HG03575 (cell line): Measurements from ENCODE around the gene RPL12.

Experiments used
- ATAC-seq: cut with Tn5 transposase; IDR thresholded peaks from one replicate; pipeline ENCODE4 v1.9.1; 2021; ENCODE audit not compliant: unreplicated experiment, insufficient number of reproducible peaks, low FRiP score; ENCODE audit errors: extremely low read depth

Gene RPL12

DNA sequence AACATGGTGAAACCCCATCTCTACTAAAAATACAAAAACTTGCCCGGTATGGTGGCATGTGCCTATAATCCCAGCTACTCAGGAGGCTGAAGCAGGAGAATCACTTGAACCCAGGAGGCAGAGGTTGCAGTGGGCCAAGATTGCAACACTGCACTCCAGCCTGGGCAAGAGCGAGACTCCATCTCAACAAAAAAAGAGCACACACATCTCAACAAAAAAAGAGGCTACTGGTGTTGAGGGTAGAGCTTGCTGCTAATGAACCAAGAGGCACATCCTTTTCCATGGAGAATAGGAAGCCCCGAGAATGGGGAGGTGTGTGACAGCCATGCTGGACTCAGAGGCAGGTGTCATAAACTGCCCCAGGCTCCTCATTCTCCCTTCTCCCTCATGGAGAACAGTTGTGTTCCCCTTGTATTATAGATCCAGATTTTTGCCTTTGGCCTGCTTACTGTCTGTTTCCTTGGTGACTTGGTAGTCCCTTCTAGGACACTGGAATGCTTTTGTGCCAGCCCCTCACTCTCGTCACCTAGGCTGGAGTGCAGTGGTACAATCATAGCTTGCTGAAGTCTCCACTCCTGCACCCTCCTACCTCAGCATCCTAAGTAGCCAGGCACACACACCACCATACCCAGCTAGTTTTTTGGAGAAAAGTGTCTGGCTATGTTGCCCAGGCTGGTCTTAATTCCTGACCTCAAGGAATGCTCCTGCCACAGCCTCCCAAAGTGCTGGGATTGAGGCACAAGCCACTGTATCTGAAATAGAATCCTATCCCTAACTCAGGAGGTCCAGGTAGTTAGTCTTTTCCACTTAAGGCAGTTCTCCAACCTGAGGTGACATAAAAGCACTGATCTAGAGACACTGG is 5.1 kb downstream of the RPL12 start:
- no peak for ATAC-seq

DNA sequence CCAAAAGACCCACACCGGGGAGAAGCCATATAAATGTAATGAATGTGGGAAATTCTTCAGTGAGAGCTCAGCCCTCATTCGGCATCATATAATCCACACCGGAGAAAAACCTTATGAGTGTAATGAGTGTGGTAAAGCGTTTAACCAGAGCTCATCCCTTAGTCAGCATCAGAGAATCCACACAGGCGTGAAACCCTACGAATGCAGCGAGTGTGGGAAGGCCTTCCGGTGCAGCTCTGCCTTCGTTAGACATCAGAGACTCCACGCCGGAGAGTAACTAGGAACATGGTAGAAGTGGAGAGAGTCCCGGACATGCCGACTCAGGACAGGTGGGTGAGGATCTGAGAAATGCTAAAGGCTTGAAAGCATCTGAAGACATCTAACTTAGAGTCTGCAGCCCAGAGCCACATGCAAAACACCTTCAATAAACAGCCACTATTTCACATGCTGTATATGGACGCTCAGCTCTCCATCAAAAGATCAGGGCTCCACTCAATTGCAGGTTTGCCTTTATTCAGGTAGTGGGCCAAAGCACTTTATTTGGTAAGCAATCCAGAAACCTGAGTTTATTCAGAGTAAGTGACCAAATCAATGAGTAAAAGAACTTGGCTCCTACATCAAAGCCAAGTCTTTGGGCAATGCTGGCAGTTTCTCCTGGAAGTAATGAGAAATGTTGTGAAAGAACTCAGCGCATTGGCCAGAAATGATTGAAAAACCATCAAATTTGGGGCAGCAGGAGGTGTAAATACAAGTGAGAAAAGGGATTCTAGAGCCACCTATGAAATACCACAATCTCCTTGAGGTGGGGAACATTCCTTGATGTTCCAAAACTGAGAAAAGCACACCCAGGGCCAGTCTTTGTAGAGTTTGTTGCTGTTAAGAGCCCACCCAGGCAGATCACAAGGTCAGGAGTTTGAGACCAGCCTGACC is 6.0 kb downstream of the RPL12 start:
- ATAC-seq, result no peak

DNA sequence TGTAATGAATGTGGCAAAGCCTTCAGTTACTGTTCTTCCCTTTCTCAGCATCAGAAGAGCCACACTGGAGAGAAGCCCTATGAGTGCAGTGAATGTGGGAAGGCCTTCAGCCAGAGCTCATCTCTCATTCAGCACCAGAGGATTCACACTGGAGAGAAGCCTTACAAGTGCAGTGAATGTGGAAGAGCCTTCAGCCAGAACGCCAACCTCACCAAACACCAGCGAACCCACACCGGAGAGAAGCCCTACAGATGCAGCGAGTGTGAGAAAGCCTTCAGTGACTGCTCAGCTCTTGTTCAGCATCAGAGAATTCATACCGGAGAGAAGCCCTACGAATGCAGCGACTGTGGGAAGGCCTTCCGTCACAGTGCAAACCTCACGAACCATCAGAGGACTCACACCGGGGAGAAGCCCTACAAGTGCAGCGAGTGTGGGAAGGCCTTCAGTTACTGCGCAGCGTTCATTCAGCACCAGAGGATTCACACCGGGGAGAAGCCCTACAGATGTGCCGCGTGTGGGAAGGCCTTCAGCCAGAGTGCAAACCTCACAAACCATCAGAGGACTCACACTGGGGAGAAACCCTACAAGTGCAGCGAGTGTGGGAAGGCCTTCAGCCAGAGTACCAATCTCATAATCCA is 6.8 kb downstream of the RPL12 start:
- ATAC-seq, result no peak

DNA sequence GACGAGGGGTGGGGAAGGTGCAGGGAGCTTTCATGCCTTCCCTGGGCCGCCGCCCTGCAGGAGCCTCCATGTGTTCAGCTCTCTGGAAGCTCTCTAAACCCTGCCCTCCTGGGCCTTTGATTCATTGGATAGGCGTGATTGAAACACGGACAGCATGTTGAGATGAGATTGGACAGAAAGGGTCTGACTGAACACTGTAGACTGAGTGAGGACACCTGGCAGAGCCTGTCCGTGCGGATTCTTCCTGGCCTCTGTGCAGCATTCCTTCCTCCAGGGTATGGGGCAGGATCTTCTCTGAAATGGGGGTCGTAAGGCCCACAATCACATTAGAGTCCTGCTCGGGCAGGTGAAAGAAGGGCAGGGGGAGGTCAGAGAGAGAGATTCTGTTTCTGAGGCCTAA is 12.8 kb downstream of the RPL12 start:
- no peak for ATAC-seq

DNA sequence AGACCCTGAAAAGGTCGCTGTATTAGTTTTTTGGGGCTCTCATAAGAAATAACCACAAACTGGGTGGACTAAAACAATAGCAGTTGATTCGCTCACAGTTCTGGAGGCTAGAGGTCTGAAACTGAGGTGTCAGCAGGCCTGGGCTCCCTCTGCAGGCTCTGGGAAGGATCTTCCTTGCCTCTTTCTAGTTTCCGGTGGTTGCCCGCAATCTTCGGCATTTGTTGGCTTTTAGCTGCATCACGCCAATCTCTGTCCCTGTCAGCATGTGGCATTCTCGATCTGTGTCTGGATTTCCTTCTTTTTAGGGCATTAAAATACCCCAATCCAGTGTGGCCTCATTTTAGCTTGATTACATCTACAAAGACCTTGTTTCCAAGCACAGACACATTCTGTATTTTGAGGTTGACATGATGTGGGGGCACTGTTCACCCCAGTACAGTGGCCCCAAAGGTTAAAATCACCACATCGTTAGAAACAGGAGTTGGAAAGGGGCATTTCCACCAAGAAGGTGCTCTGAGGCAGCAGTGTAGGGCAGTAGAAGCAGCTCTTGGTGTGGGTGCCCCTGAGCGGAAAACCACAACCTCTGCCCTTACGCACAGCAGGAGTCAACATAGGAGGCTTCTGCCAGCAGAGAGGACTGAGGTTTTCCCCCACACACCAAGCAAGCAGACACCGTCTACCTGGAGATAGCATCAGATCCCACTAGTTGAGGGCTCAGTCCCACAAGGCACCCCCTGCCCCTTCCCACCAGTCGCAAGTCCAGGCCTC is 13.5 kb downstream of the RPL12 start:
- ATAC-seq, result no peak

DNA sequence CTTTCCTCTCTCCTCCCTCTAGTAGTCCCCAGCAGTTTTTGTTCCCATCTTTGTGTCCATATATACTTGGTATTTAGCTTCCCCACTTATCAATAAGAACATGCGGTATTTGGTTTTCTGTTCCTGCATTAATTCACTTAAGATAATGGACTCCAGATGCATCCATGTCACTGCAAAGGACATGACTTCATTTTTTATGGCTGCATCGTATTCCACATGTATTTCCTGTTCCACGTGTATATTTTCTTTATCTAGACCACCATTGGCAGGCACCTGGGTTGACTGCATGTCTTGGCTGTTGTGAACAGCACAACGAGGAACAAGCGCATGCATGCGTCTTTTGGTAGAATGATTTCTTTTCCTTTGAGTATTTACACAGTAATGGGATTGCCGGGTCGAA is 20.8 kb downstream of the RPL12 start:
- ATAC-seq, result no peak

DNA sequence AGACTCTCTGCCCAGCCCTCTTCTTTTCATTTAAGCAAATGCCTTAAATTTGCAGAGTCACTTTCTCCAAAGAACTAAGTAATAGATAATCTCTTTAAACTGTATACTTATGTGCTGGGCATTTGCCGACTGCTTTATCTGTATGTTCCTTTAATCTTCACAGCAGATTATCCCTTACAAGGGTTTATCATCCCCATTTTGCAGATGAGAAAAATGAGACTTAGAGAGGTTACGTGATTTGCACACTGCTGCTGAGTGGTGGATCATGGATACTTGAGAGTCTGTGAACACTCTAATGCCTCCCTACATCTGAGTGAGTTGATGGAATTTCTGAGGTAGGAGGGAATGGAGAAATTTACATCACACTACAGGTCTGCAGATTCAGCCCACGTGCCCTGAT is 22.9 kb downstream of the RPL12 start:
- no peak for ATAC-seq

DNA sequence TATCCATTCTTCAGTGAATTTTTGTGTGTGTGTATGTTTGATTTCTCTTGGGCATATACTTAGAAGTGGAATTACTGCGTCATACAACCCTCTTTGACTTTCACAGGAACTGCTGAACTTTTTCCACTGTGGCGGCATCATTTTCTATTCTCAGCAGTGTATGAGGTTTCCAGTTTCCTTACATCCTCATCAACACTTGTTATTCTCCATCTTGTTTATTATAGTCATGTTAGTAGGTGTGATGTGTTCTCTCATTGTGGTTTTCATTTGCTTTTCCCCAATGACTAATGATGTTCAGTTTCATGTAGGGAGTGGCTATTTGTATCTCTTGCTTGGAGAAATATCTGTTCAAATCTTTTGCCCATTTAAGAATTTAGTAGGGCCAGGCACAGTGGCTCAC is 24.4 kb downstream of the RPL12 start:
- ATAC-seq, result no peak

DNA sequence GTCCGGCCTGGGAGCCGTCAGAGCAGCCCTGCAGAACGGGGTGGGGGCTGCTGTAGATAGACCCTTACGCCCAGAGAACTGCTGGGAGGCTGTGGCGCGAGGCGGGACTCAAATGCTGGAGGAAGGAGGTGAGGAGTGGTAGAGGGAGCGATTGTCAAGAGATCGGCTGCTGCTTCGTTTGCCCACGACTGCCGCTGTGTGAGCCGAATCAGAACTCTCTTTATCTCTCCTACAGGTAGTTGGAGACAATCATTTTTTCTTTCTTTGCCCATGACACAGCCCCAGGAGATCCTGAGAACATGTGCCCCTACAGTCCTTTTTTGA is 26.6 kb downstream of the RPL12 start:
- ATAC-seq, result no peak

DNA sequence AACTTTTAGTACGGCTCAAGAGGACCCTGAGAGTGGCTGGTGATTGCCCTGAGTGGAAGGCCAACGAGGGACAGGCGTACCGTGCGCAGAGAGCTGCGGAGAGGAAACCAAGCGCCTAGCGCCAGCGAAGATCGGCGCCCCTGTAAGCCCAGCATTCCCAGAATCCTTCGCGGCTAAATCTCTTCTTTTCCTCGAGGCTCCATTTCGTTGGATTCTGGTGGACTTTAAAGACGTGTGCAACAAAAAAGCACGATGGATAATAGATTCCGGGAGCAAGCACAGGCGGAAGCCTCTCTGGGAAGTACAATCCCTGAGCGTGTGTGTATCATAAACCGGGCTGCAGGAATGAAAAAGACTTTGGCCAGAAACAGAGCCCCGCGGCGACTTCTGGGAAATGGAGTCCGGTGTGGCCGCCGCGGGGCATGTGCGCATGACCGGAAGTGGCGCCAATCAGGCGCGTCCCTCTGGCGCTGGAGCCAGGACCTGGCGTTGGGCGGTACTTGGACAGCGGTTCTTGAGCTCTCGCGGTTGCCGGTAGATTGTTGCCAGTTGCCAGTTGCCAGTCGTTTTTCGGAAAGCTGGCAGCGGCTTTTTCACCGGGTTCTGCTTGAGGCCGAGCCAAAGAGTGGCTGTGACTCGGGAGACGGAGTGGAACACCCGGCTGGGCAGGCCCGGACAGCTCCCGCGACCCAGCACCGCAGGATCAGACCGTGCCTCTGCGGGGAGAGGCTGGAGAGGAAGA is 27.1 kb downstream of the RPL12 start, which contains the start of gene ZNF79:
Gene ZNF79 (plus strand): TSS at position 449 of the 742 bp plus-strand sequence. CDS start 406 bp downstream, outside the sequence.
- ATAC-seq, result no peak

DNA sequence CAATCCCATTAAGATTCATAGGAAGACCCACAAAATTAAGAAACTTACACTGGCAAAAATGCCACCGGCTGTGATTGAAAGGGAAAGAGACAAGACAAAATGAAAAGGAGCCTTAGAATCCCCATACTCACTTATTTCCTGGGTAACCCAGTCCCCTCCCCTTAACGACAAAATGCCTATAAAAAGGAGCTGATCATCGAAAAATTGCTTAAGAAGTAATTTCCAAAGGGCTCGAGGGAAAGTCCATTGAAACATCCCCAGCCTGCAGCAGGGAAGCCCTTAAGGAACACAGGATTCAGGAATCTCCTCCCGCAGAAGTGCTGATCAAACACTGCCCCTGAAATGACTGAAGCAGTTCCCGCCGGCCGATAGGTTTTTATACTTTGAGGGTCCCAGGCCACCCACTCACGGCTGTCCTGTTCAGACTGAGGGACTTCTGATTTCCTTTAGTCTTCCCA is 27.7 kb downstream of the RPL12 start:
- no peak for ATAC-seq

DNA sequence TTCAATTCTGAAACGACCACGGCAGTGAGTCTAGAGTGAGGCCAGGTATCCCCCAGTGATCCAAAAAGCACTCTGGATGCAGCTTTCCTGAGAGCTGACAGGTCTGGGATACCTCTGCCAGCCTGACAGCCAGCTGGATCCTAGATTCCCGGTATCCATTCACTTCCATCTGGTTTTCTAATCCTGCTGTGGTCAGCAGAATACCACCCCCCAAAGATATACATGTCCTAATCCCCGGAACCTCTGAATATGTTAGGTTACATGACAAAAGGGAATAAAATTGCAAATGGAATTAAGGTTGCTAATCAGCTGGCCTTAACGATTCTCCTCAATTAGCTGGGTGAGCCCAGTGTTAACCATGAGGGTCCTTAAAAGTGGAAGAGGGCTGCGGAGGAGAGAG is 28.4 kb downstream of the RPL12 start:
- no peak for ATAC-seq

DNA sequence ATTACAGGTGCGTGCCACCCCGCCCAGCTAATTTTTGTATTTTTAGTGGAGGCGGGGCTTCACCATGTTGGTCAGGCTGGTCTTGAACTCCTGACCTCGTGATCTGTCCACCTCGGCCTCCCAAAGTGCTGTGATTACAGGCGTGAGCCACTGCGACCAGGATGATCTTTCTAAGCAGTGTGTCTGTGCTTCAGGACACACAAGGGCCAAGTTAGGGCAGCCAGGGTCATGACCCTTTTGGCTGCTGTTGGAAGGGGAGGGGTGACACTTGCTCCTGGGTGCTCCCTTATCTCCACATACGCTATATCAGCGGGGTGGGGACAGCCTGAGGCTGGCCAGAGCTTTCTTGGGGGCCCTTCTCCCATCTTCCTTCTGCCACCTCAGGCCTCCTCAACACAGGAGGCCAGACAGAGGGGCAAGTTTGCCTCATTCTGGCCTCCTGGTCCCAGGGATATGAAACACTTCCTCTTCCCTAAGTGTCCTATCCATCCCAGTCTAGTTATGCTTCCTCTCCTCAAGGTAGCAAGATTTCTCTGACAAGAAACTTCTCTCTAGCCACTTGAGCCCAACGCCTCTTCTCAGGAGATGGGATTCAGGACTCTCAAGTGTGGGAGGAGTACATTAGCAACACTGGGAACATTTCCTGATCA is 28.9 kb downstream of the RPL12 start:
- no peak for ATAC-seq

DNA sequence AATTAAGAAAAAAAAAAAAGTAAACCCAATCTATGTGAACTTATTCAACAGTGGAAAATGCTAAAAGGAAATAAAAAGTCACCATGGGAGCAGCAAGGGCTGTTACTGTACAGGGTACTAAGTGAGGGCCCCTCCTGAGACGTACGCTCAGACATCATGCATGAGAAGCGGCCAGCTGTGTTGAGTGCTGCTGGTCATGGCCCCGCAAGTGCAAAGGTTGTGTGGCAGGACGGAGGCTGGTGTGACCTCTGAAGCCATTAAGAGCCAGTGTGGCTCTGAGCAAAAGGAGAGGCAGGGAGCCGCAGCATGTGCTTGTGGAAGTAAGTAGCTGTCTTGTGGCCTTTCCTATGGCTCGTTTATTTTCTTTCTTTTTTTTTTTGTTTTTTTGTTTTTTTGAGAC is 30.1 kb downstream of the RPL12 start:
- no peak for ATAC-seq

DNA sequence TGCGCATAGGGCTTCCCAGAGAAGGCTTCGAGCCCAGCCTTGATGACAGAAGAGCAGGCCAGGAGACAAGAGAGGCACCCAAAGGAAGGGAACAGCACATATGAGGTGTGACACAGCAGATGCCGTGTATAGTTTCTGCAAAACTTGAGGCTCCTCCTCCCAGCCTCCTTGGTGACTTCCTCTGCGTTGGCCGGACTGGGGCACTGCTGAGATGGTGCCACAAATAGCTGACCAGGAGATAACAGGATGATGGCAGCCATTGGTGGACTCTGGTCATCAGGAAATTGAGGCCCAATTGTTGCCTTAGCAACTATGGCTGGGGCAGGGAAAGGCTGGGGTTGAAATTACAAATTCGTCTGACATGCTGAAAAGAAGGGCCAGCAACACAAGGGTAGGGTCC is 31.9 kb downstream of the RPL12 start:
- no peak for ATAC-seq

DNA sequence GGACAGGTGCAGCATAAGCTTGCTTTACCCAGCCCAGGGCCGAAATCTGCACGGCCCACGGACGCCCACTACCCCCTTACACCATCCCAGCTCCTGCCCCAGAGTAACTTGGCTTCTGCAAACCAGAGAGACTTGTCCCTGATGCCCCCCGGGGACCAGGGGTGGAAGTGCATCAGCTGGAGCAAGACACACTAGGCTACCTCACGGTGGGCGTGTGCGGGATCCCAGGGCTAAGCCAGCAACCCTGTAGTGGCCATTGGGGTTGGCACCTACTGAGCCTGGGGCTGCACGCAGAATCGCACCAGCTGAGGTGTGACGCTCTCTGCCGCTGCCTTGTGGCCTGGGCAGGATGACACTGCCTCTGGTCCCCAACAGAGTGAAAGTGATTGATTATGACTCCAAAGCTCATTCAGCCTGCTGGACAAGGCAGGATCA is 33.2 kb downstream of the RPL12 start:
- ATAC-seq, result no peak

DNA sequence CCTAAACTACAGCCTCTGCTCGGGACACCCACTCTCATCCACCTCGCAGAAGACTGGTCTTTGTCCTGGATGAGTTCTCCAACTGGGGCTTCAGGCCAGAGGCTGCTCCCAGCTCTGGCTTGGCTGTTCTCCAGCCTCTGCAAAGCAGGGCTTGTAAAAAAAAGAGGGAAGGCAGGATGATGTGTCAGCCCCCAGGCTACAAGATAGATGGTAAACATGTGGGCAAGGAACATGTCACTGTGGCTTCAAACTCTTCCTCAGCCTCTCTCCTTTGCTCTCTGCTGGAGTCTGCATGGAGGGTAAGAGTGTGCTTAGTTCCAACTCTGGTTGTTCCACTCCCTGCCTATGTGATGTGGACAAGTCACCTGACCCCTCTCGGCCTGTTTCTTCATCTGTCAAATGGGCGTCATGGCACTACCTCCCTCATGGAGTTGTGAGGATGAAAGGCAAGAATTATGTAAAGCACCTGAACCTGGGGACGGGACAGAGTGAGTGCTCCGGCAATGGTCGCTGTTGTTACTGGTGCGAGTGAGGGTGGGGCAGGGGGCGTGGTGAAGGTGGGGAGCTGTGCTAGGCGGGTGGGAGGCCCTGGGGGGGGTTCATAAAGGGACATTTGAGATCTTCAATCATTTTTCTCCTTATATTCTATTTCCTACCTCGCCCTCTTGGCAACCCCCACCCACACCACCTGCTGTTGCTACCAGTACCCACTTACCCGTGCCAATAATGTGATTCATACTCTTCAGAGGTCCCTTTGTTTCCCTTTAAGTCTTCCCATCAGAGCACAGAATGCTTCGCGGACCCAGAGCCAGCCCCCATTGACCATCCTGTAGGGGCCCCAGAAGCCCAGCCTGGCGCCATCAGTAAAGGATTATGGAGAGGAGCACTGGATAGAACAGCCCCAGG is 33.8 kb downstream of the RPL12 start:
- no peak for ATAC-seq
